ENCODE measurements around the gene OR10C1. TPM values are rescaled to one million over a fixed set of nuclear protein-coding genes. Genes with fewer than 3 reads are reported as not detected.

The OR10C1 gene
- polyA plus RNA-seq, 2 of the 4 experiments (the other 2 are of a cell fraction), result not detected

DNA sequence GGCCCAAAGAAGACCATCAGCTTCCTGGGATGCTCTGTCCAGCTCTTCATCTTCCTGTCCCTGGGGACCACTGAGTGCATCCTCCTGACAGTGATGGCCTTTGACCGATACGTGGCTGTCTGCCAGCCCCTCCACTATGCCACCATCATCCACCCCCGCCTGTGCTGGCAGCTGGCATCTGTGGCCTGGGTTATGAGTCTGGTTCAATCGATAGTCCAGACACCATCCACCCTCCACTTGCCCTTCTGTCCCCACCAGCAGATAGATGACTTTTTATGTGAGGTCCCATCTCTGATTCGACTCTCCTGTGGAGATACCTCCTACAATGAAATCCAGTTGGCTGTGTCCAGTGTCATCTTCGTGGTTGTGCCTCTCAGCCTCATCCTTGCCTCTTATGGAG lies 22.9 kb downstream of the OR10C1 start:
- H3K27ac ChIP-seq, result no peak overlapping the region
- H3K4me3 ChIP-seq, result no peak overlapping the region
- H3K4me1 ChIP-seq, result no peaks in the 10 kb centered on the region
- POLR2A ChIA-PET, result no interaction called here
- no peaks in the 10 kb centered on the region for H3K9me3 ChIP-seq
- ATAC-seq (no peak), DNase-seq (ENCODE audit: low read depth in 1 of 2, low spot score in 1 of 2) (no peak), FAIRE-seq (no peak)
- TF ChIP-seq, protein P1, sequence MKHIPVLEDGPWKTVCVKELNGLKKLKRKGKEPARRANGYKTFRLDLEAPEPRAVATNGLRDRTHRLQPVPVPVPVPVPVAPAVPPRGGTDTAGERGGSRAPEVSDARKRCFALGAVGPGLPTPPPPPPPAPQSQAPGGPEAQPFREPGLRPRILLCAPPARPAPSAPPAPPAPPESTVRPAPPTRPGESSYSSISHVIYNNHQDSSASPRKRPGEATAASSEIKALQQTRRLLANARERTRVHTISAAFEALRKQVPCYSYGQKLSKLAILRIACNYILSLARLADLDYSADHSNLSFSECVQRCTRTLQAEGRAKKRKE (CRISPR knock-in tag; IDR thresholded peaks at IDR 0.05; ENCODE audit: low read depth), result no peak
- TF ChIP-seq EP300 (IDR thresholded peaks at IDR 0.05) (no peak), E2F6 (IDR thresholded peaks at IDR 0.05; ENCODE audit: borderline replicate concordance, low read depth) (no peak), TFCP2L1 (CRISPR knock-in tag; IDR thresholded peaks at IDR 0.05) (no peak), EHMT2 (IDR thresholded peaks at IDR 0.05; ENCODE audit: low read depth) (no peak), CBX8 (IDR thresholded peaks at IDR 0.05) (no peak), ZNF302 (CRISPR knock-in tag; IDR thresholded peaks at IDR 0.05) (no peak), CBX2 (IDR thresholded peaks at IDR 0.05; ENCODE audit: borderline replicate concordance, low read depth) (no peak), CHD2 (IDR thresholded peaks at IDR 0.05; ENCODE audit: low read length, partially characterized antibody) (no peak), HOXB5 (CRISPR knock-in tag; IDR thresholded peaks at IDR 0.05) (no peak)
- CTCF ChIA-PET, result no interaction called here
- 4% methylated on average over 6 of the region's 6 CpGs for WGBS (ENCODE audit: missing lambda C conversion rate)
- no peak overlapping the region for H3K4me2 ChIP-seq

DNA sequence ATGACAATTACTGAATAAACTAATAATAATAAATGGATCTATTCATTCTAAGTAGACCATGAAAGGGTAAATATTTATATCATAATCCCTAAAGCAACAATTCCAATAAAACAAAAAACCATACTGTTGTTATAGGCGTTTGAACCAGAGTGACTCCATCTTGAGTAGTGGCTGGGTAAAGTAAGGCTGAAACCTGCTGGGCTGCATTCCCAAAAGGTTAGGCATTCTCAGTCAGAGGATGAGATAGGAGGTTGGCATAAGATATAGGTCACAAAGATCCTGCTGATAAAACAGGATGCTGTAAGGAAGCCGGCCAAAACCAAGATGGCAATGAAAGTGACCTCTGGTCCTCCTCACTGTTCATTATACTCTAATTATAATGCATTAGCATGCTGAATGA lies 26.2 kb downstream of the OR10C1 start:
- ATAC-seq (no peak), FAIRE-seq (no peak), DNase-seq (ENCODE audit: low read depth in 1 of 2, low spot score in 1 of 2) (no peak)
- no peaks in the 10 kb centered on the region for H3K4me1 ChIP-seq
- 2% methylated on average over 2 of the region's 2 CpGs for WGBS (ENCODE audit: missing lambda C conversion rate)
- no peak overlapping the region for H3K4me2 ChIP-seq
- H3K4me3 ChIP-seq, result no peak overlapping the region
- CTCF ChIA-PET, result no interaction called here
- H3K27ac ChIP-seq, result no peak overlapping the region
- no peaks in the 10 kb centered on the region for H3K9me3 ChIP-seq
- POLR2A ChIA-PET, result no interaction called here
- TF ChIP-seq, protein P2, sequence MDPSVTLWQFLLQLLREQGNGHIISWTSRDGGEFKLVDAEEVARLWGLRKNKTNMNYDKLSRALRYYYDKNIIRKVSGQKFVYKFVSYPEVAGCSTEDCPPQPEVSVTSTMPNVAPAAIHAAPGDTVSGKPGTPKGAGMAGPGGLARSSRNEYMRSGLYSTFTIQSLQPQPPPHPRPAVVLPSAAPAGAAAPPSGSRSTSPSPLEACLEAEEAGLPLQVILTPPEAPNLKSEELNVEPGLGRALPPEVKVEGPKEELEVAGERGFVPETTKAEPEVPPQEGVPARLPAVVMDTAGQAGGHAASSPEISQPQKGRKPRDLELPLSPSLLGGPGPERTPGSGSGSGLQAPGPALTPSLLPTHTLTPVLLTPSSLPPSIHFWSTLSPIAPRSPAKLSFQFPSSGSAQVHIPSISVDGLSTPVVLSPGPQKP (IDR thresholded peaks at IDR 0.05; ENCODE audit: low read depth, low read length), result no peak
- TF ChIP-seq ESRRA (IDR thresholded peaks at IDR 0.05; ENCODE audit: borderline replicate concordance, low read length), result no peak
- no peak for TF ChIP-seq CEBPB (IDR thresholded peaks at IDR 0.05)
- TF ChIP-seq, protein P1 (CRISPR knock-in tag; IDR thresholded peaks at IDR 0.05; ENCODE audit: low read depth), result no peak
- TF ChIP-seq TP53 (CRISPR knock-in tag; IDR thresholded peaks at IDR 0.05), result no peak
- TF ChIP-seq GATA3 (IDR thresholded peaks at IDR 0.05; ENCODE audit: borderline replicate concordance), result no peak

- ChIA-PET CTCF (no interaction called here), POLR2A (no interaction called here)
- FAIRE-seq (no peak), DNase-seq (ENCODE audit: low read depth in 1 of 2, low spot score in 1 of 2) (no peak), ATAC-seq (no peak)
- Histone ChIP-seq H3K9me3 (no peaks in the 10 kb centered on the region), H3K4me3 (no peak overlapping the region), H3K4me1 (no peaks in the 10 kb centered on the region), H3K27ac (no peak overlapping the region), H3K4me2 (no peak overlapping the region)
- WGBS (ENCODE audit: missing lambda C conversion rate), result 8% methylated on average over 2 of the region's 2 CpGs
- no peak for TF ChIP-seq SREBF2 (IDR thresholded peaks at IDR 0.05)
- no peak for TF ChIP-seq FOSL2 (IDR thresholded peaks at IDR 0.05)
- TF ChIP-seq FOSL2 (CRISPR knock-in tag; IDR thresholded peaks at IDR 0.05), result no peak
- TF ChIP-seq, protein P3, sequence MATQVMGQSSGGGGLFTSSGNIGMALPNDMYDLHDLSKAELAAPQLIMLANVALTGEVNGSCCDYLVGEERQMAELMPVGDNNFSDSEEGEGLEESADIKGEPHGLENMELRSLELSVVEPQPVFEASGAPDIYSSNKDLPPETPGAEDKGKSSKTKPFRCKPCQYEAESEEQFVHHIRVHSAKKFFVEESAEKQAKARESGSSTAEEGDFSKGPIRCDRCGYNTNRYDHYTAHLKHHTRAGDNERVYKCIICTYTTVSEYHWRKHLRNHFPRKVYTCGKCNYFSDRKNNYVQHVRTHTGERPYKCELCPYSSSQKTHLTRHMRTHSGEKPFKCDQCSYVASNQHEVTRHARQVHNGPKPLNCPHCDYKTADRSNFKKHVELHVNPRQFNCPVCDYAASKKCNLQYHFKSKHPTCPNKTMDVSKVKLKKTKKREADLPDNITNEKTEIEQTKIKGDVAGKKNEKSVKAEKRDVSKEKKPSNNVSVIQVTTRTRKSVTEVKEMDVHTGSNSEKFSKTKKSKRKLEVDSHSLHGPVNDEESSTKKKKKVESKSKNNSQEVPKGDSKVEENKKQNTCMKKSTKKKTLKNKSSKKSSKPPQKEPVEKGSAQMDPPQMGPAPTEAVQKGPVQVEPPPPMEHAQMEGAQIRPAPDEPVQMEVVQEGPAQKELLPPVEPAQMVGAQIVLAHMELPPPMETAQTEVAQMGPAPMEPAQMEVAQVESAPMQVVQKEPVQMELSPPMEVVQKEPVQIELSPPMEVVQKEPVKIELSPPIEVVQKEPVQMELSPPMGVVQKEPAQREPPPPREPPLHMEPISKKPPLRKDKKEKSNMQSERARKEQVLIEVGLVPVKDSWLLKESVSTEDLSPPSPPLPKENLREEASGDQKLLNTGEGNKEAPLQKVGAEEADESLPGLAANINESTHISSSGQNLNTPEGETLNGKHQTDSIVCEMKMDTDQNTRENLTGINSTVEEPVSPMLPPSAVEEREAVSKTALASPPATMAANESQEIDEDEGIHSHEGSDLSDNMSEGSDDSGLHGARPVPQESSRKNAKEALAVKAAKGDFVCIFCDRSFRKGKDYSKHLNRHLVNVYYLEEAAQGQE (IDR thresholded peaks at IDR 0.05), result no peak
- no peak for TF ChIP-seq FOXS1 (CRISPR knock-in tag; IDR thresholded peaks at IDR 0.05)
- TF ChIP-seq RNF2 (IDR thresholded peaks at IDR 0.05; ENCODE audit: borderline replicate concordance, low read depth), result no peak
- no peak for TF ChIP-seq GATA3 (IDR thresholded peaks at IDR 0.05; ENCODE audit: borderline replicate concordance)
- no peak for TF ChIP-seq ESRRA (IDR thresholded peaks at IDR 0.05; ENCODE audit: borderline replicate concordance, low read length)
- TF ChIP-seq E2F6 (IDR thresholded peaks at IDR 0.05; ENCODE audit: borderline replicate concordance, low read depth), result no peak
- no peak for TF ChIP-seq CHD4 (IDR thresholded peaks at IDR 0.05; ENCODE audit: borderline replicate concordance)
- TF ChIP-seq FOSB (CRISPR knock-in tag; IDR thresholded peaks at IDR 0.05), result no peak
- TF ChIP-seq NFE2L2 (conservative IDR thresholded peaks at IDR 0.05; ENCODE audit: low read length), result no peak
- TF ChIP-seq CBX8 (IDR thresholded peaks at IDR 0.05), result no peak
- no peak for TF ChIP-seq KDM5A (IDR thresholded peaks at IDR 0.05)
Observed at GRCh38 chr6:29465801-29466200, 26.7 kb downstream of the OR10C1 start.
